GM21367 (cell line): ENCODE results near the gene GNA14.
"Not testable (repeated sequence)": the region's sequence is repeated elsewhere in the genome, so short reads cannot be mapped to it uniquely, and the experiment has no call there.

Experiments used
- ATAC-seq: cut with Tn5 transposase; IDR thresholded peaks from one replicate; pipeline ENCODE4 v1.9.1; 2021; ENCODE audit not compliant: unreplicated experiment

Gene GNA14

DNA sequence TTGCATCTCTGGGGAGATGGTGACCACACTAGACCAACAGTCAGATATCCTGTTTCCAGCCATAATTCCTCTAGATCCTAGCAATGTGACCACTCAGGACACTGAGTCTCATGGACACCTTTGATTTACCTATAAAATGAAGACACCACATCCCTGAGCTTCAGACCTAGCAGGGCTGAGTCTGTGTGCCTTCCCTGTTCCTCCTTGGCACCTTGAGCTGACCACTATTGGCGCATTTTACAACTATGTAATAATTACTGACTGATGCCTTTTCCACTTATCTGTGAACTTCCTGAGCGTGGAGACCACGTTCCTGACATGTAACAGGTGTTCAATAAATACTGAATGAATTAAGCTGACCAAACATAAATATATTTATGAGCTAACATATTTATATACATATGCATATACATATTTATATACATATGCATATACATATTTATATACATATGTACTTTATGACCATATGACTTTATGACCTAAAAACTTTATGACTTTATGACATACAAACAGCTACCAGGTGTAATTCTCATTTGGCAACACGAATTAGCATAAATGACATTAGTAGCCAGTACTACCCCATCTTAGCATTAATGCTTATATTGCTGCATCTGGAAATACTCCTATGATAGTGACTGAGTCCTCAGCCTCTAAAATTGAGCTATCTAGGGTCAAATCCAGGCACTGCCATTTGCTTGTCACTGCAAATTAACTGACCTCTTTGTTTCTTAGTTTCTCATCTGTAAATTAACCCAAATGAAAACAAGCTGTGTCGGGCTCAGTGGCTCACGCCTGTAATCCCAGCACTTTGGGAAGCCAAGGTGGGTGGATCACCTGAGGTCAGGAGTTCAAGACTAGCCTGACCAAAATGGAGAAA is 150.6 kb downstream of the GNA14 start:
- no peak for ATAC-seq

GRCh38 chr9:77495834-77496671 is 152.1 kb downstream of the GNA14 start:
- no peak for ATAC-seq

- not testable (repeated sequence) for ATAC-seq
These were observed 157.8 kb downstream of the GNA14 start for GRCh38 chr9:77490279-77490678.

DNA sequence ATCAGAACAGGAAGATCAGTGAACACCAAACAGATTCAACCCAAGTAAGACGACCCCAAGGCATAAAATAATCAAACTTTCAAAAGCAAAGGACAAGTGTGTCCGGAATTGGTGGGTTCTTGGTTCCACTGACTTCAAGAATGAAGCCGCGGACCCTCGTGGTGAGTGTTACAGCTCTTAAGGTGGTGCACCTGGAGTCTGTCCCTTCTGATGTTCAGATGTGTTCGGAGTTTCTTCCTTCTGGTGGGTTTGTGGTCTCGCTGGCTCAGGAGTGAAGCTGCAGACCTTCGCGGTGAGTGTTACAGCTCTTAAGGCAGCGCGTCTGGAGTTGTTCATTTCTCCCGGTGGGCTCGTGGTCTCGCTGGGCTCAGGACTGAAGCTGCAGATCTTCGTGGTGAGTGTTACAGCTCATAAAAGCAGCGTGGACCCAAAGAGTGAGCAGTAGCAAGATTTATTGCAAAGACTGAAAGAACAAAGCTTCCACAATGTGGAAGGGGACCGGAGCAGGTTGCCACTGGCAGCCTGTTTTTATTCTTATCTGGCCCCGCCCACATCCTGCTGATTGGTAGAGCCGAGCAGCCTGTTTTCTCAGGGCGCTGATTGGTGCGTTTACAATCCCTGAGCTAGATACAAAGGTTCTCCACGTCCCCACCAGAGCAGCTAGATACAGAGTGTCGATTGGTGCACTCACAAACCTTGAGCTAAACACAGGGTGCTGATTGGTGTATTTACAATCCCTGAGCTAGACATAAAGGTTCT is 158.5 kb downstream of the GNA14 start:
- ATAC-seq: not testable (repeated sequence)

GRCh38 chr9:77488439-77489126 is 159.5 kb downstream of the GNA14 start:
- no peak for ATAC-seq

GRCh38 chr9:77486968-77487367 is 161.2 kb downstream of the GNA14 start:
- ATAC-seq: no peak

- no peak for ATAC-seq
These were observed 161.7 kb downstream of the GNA14 start for GRCh38 chr9:77486463-77486862.

GRCh38 chr9:77475641-77476473 is 172.3 kb downstream of the GNA14 start:
- peak; percentile 97 for ATAC-seq

GRCh38 chr9:77474936-77475335 is 173.2 kb downstream of the GNA14 start:
- no peak for ATAC-seq

DNA sequence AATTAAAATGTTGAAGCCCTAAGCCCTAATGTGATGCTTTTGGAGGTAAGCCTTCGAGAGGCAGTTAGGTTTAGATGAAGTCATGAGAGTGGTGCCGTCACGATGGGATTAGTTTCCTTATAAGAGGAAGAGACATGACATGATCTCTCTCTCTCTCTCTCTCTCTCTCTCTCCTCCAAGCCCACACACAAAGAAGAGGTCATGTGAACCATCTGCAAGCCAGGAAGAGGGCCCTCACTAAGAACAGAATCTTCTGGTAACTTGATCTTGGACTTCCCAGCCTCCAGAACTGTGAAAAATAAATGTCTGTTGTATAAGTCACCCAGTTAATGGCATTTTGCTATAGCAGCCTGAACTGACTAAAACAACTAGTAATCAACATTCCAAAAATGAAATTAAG is 175.5 kb downstream of the GNA14 start:
- ATAC-seq: no peak

GRCh38 chr9:77471572-77471971 is 176.6 kb downstream of the GNA14 start:
- no peak for ATAC-seq

DNA sequence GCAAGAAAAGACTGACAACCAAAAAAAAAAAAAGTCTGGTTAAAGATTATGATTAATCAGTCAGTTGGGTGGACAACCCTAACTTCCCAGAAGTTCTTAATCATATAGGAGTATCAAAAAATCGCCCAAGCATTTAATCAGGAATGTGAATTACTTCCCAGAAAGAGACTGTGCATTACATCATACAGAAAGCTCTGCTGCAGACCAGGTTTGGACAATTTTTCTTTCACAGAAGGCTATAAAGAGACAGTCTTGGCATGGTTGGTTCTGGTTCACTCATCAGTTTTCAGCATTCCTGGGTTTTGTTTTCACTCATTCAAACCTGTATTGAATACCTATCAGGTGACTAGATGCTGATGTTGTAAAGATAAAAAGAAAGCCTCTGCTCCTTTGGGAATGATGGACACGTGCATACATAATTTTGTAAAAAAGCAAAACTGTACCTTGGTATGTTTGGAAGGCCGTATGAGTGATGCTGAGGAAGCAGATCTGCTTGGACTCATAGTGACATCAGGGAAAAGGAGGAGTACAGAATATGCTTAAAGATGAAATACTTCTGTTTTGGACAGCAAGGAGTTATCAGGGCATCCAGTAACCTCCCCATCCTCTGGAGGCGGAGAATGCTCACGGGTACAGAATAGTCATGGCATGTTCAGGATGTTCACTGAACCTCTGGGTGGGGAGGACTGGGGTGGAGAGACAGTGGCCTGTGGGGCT is 178.4 kb downstream of the GNA14 start:
- ATAC-seq: no peak

GRCh38 chr9:77464661-77465060 is 183.5 kb downstream of the GNA14 start:
- ATAC-seq: no peak

GRCh38 chr9:77463151-77463550 is 185.0 kb downstream of the GNA14 start:
- ATAC-seq: no peak

DNA sequence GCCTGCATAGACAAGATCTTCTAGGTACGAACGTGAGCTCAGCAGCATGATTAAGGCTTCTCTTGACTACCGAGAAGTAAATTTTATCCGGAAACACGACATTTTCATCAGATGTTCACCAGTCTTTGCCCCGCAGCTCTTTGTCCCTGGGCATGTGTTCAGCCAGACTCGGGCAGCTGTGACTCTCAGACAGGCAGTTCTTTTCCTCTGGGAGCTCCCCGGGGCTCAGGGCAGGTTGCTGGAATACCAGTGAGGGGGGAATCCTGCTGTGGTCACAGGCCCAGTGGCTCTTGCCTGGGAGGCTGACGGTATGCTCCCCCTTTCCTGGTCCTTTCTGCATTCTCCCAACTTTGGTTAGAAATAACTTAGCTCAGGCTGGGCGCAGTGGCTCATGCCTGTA is 186.1 kb downstream of the GNA14 start:
- ATAC-seq: no peak

DNA sequence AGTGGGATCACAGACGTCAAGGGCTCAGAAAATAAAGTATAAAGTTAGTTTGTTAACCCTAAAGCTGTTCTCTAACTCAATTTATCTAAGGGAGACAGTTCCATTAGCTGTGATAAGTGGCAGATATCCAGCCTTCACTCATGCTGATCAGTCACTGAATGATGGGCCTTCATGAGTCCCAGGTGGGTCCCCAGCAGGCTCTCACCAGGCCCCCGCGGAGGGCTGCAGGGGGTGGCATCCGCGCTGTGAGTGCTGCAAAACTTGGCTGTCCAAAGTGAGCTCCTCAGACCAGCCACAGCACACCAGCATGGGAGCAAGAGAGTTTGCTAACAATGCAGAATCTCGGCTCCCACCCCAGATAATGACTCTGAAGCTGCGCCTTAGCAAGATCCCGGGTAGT is 187.2 kb downstream of the GNA14 start:
- ATAC-seq: no peak

DNA sequence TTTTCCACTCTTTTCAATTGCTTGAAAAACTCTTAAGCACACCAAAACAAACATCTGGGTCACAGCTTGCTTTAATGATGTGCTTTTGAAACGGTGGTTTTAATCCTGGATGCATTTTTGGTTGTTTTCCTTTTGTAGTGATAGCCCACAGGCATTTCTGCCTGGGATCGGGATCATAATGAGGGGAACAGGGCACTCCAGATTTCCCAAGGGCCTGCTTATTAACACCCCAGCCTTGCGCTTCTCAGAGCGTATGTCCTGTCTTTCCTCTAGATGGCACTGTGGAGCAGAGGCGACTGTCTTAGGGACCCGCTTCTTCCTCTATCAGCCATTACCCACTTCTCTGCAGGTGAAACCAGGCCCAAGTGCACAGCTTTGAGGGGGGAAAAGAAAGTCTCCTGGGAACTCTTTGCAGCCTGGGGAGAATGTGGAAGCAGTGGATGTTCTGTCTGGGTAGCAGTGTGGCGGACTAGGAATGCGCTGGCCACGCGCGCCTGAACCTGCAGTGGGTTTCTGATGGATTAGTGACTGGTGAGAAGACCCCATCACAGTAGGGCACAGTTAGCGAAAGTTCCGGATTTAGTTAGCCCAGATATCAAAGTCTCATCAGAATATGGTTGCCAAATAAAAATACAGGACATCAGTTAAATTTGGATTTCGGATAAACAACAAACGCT is 190.1 kb downstream of the GNA14 start:
- ATAC-seq: peak; percentile 88

DNA sequence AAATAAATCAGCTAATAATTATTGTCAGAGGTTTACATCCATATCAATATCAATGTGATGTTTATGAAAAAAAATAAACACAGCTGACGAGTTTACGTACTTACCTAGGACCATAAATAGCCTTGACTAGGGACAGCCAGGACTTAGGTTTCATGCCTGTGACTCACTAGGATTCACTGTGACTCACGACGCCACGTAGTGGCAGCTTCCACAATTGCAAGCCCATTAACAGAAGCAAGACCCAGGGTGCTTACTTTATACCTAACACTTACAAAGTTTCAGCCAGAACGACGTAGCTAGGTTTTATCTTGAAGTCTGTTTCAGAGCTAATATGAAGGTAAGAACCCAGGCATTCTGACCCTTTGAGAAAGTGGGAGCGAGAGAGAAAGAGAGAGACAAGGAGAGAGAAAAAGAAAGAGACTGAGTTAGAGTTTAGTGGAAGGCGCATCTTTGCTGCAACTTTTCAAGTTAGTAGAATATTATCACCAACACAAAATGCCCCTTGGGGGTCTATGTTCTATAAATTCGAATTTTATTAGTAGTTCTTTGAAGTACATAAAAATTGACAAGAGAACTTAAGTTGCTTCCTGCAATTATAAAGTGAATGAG is 191.2 kb downstream of the GNA14 start:
- peak; percentile 79 for ATAC-seq
